GM21786 (cell line): Measurements from ENCODE around the gene APBA2.

ENCODE experiments used
- ATAC-seq: cut with Tn5 transposase; IDR thresholded peaks from one replicate; pipeline ENCODE4 v1.9.1; 2021; ENCODE audit not compliant: unreplicated experiment

APBA2 gene

GRCh38 chr15:29130951-29131839 lies 245.4 kb downstream of the APBA2 start:
- no peak for ATAC-seq

- no peak for ATAC-seq
These were observed 246.2 kb downstream of the APBA2 start for GRCh38 chr15:29131840-29132420.

- ATAC-seq: no peak
These were observed 247.0 kb downstream of the APBA2 start for GRCh38 chr15:29132735-29133181.

GRCh38 chr15:29133321-29133720 lies 247.5 kb downstream of the APBA2 start:
- no peak for ATAC-seq

- no peak for ATAC-seq
These were observed 248.0 kb downstream of the APBA2 start for GRCh38 chr15:29133791-29134190.

GRCh38 chr15:29134239-29134638 lies 248.5 kb downstream of the APBA2 start:
- ATAC-seq: no peak

GRCh38 chr15:29134641-29135308 lies 249.0 kb downstream of the APBA2 start:
- no peak for ATAC-seq

GRCh38 chr15:29135309-29135657 lies 249.5 kb downstream of the APBA2 start:
- ATAC-seq: no peak

- no peak for ATAC-seq
These were observed 250.2 kb downstream of the APBA2 start for GRCh38 chr15:29135702-29136646.

GRCh38 chr15:29138260-29138659 lies 252.5 kb downstream of the APBA2 start:
- ATAC-seq: no peak

GRCh38 chr15:29139072-29139471 lies 253.3 kb downstream of the APBA2 start:
- ATAC-seq: no peak

- peak; percentile 48 for ATAC-seq
These were observed 254.0 kb downstream of the APBA2 start for GRCh38 chr15:29139540-29140459.

GRCh38 chr15:29140475-29141307 lies 254.9 kb downstream of the APBA2 start:
- no peak for ATAC-seq

GRCh38 chr15:29141308-29142128 lies 255.7 kb downstream of the APBA2 start:
- ATAC-seq: no peak

GRCh38 chr15:29142129-29142747 lies 256.5 kb downstream of the APBA2 start:
- ATAC-seq: peak; percentile 39

GRCh38 chr15:29143293-29143692 lies 257.5 kb downstream of the APBA2 start:
- no peak for ATAC-seq

GRCh38 chr15:29143909-29144635 lies 258.3 kb downstream of the APBA2 start:
- ATAC-seq: no peak
